H1 (cell line): Measurements from ENCODE around the gene NOS3. TPM values are rescaled to one million over a fixed set of nuclear protein-coding genes. Genes with fewer than 3 reads are reported as not detected.
A peak's percentile ranks its signal among the peaks of the same experiment; 100 is the strongest.

Experiments
- CTCF ChIA-PET: fragments of 300-600 bp; sonication (Branson Sonifier 250); formaldehyde crosslinking; loops from one replicate; lab custom pipeline; 2021; ENCODE audit not compliant: partially characterized antibody; lab: Charles Lee
- POLR2A ChIA-PET: fragments of 300-600 bp; sonication (Branson Sonifier 250); formaldehyde crosslinking; loops from one replicate; lab custom pipeline; 2021; ENCODE audit warnings: inconsistent platforms; ENCODE audit not compliant: partially characterized antibody; lab: Charles Lee
- DNase-seq, 2 experiments: peaks; one replicate each; pipeline versions ENCODE4 v3.0.0 to v3.0.0-alpha.2; 2010 to 2022; ENCODE audit warnings: low spot score in 2 of 2, low read depth in 1 of 2, mixed read lengths in 1 of 2
- FAIRE-seq: peaks from 2 replicates; lab custom pipeline; 2011; peaks lifted over from hg19 to GRCh38; lab: Jason Lieb, UNC
- H2AFZ ChIP-seq: 2 replicates; pipeline ENCODE4 v1.8.1; 2012; ENCODE audit warnings: low read length, inconsistent platforms
- H2AK5ac ChIP-seq: 2 replicates; pipeline ENCODE4 v1.6.1; 2013; ENCODE audit warnings: low read depth, low read length
- H2BK120ac ChIP-seq: replicated peaks from 2 replicates; pipeline ENCODE3; 2013; ENCODE audit warnings: low read depth, low read length, inconsistent platforms
- H2BK12ac ChIP-seq: 2 replicates; pipeline ENCODE4 v1.6.1; 2013; ENCODE audit warnings: low read depth, low read length
- H2BK15ac ChIP-seq: 2 replicates; pipeline ENCODE4 v1.6.1; 2013; ENCODE audit warnings: low read length
- H2BK20ac ChIP-seq: 2 replicates; pipeline ENCODE4 v1.6.1; 2013; ENCODE audit warnings: low read length
- H2BK5ac ChIP-seq: 2 replicates; pipeline ENCODE4 v1.6.1; 2013; ENCODE audit warnings: low read depth, low read length
- H3K14ac ChIP-seq: 2 replicates; pipeline ENCODE4 v1.6.1; 2013; ENCODE audit warnings: inconsistent platforms; ENCODE audit not compliant: insufficient read length
- H3K18ac ChIP-seq: 2 replicates; pipeline ENCODE4 v1.6.1; 2013; ENCODE audit warnings: low read length; ENCODE audit errors: extremely low read depth
- H3K23ac ChIP-seq: 2 replicates; pipeline ENCODE4 v1.6.1; 2013; ENCODE audit warnings: inconsistent platforms; ENCODE audit not compliant: insufficient read length
- H3K23me2 ChIP-seq: 2 replicates; pipeline ENCODE4 v1.6.1; 2013; ENCODE audit warnings: low read depth, low read length
- H3K27ac ChIP-seq: 2 replicates; pipeline ENCODE4 v1.6.1; 2011; ENCODE audit warnings: low read depth, low read length, inconsistent platforms
- H3K27me3 ChIP-seq, 4 experiments: replicated peaks in 1 of 4; 1 replicate in 1 of 4; 2 replicates in 3 of 4; pipeline versions ENCODE4 v1.6.1 to v1.8.1; 2011 to 2013; ENCODE audit warnings: low read length in 3 of 4, mild to moderate bottlenecking in 3 of 4, inconsistent platforms in 2 of 4, mixed read lengths in 2 of 4, moderate library complexity in 1 of 4; ENCODE audit not compliant: control insufficient read depth in 3 of 4, insufficient read depth in 3 of 4; ENCODE audit errors: extremely low read depth in 1 of 4
- H3K36me3 ChIP-seq, 4 experiments: 2 replicates each; pipeline versions ENCODE4 v1.6.1 to v1.8.1; 2011 to 2013; ENCODE audit warnings: mild to moderate bottlenecking in 4 of 4, low read length in 3 of 4, moderate library complexity in 2 of 4, control low read depth in 1 of 4, inconsistent platforms in 1 of 4; ENCODE audit not compliant: insufficient read depth in 4 of 4, control insufficient read depth in 2 of 4
- H3K4ac ChIP-seq: replicated peaks from 2 replicates; pipeline ENCODE3; 2013; ENCODE audit warnings: low read length, low read depth, mixed read lengths, inconsistent platforms; ENCODE audit not compliant: insufficient read length
- H3K4me1 ChIP-seq, 4 experiments: replicated peaks in 1 of 4; 1 replicate in 1 of 4; 2 replicates in 3 of 4; pipeline versions ENCODE4 v1.6.1 to v1.8.1; 2011 to 2013; ENCODE audit warnings: low read length in 3 of 4, inconsistent platforms in 2 of 4, mixed read lengths in 1 of 4; ENCODE audit not compliant: insufficient read depth in 4 of 4, control insufficient read depth in 3 of 4
- H3K4me2 ChIP-seq, 2 experiments: 2 replicates each; pipeline versions ENCODE4 v1.6.1 to v1.8.1; 2011 to 2013; ENCODE audit warnings: low read depth in 2 of 2, low read length in 2 of 2, control low read depth in 1 of 2, inconsistent platforms in 1 of 2, mild to moderate bottlenecking in 1 of 2; ENCODE audit not compliant: insufficient read depth in 1 of 2
- H3K4me3 ChIP-seq, 4 experiments: fragments of 200-600, 300-600 bp in 1 of 4; sonication (generic), shearing (Covaris generic), sonication (Bioruptor Twin) in 1 of 4; 2 replicates each; pipeline versions ENCODE4 v1.5.1 to v1.8.1; 2011 to 2016; ENCODE audit warnings: low read length in 4 of 4, low read depth in 3 of 4, control low read depth in 2 of 4, inconsistent platforms in 2 of 4, mild to moderate bottlenecking in 2 of 4, mixed read lengths in 1 of 4, moderate library complexity in 1 of 4; ENCODE audit not compliant: insufficient read depth in 2 of 4; ENCODE audit errors: extremely low read depth in 1 of 4
- H3K56ac ChIP-seq: replicated peaks from 2 replicates; pipeline ENCODE3; 2013; ENCODE audit warnings: low read depth, mild to moderate bottlenecking, mixed read lengths, low read length, inconsistent platforms; ENCODE audit not compliant: insufficient read length
- H3K79me1 ChIP-seq: 2 replicates; pipeline ENCODE4 v1.6.1; 2013; ENCODE audit warnings: low read depth, low read length, control low read depth
- H3K79me2 ChIP-seq, 2 experiments: 2 replicates each; pipeline versions ENCODE4 v1.6.1 to v1.8.1; 2012 to 2013; ENCODE audit warnings: low read length in 2 of 2, mild to moderate bottlenecking in 2 of 2, inconsistent platforms in 1 of 2; ENCODE audit not compliant: insufficient read depth in 2 of 2, control insufficient read depth in 1 of 2
- H3K9ac ChIP-seq, 4 experiments: replicated peaks in 1 of 4; 1 replicate in 1 of 4; 2 replicates in 3 of 4; pipeline versions ENCODE4 v1.6.1 to v1.8.1; 2011 to 2013; ENCODE audit warnings: low read depth in 3 of 4, low read length in 3 of 4, control low read depth in 2 of 4, mild to moderate bottlenecking in 2 of 4, moderate library complexity in 2 of 4, inconsistent platforms in 1 of 4; ENCODE audit errors: extremely low read depth in 1 of 4
- H3K9me3 ChIP-seq, 2 experiments: 2 replicates each; pipeline versions ENCODE4 v1.6.1 to v1.8.1; 2012 to 2013; ENCODE audit warnings: mild to moderate bottlenecking in 2 of 2, moderate library complexity in 2 of 2, control low read depth in 1 of 2, inconsistent platforms in 1 of 2, low read depth in 1 of 2, low read length in 1 of 2, mixed read lengths in 1 of 2; ENCODE audit not compliant: insufficient read depth in 2 of 2
- H4K20me1 ChIP-seq, 2 experiments: replicated peaks in 1 of 2; 2 replicates each; pipeline versions ENCODE3 to v1.8.1; 2011 to 2013; ENCODE audit warnings: inconsistent platforms in 2 of 2, low read length in 2 of 2, mild to moderate bottlenecking in 1 of 2; ENCODE audit not compliant: insufficient read depth in 2 of 2, control insufficient read depth in 1 of 2
- H4K5ac ChIP-seq: 2 replicates; pipeline ENCODE4 v1.6.1; 2013; ENCODE audit warnings: low read length, low read depth, mixed read lengths, inconsistent platforms; ENCODE audit not compliant: insufficient read length
- H4K8ac ChIP-seq: 2 replicates; pipeline ENCODE4 v1.8.0; 2013; ENCODE audit warnings: mild to moderate bottlenecking, moderate library complexity, low read length, inconsistent platforms; ENCODE audit not compliant: insufficient read depth; ENCODE audit errors: extremely low read depth
- H4K91ac ChIP-seq: replicated peaks from 2 replicates; pipeline ENCODE3; 2013; ENCODE audit warnings: low read length, mixed read lengths, inconsistent platforms; ENCODE audit not compliant: insufficient read length
- PHF8 ChIP-seq: fragments of 200-600 bp; sonication (generic); conservative IDR thresholded peaks from 2 replicates; pipeline ENCODE4 v1.7.1; 2012; ENCODE audit warnings: low read depth, mild to moderate bottlenecking, inconsistent platforms, low read length, moderate library complexity
- WGBS, 2 experiments: shearing (Covaris generic) in 1 of 2; methylation state at CpG; one replicate each; pipeline versions ENCODE4 v1.1.6 to v1.1.7; 2013 to 2015; ENCODE audit warnings: low lambda C conversion rate in 2 of 2, mixed read lengths in 2 of 2, inconsistent platforms in 1 of 2, low coverage in 1 of 2, missing lambda C conversion rate in 1 of 2; ENCODE audit not compliant: insufficient replicate concordance in 2 of 2, insufficient coverage in 1 of 2, insufficient read length in 1 of 2; ENCODE audit errors: extremely low coverage in 1 of 2, missing lambda C conversion rate in 1 of 2; 5-methylcytosine and 5-hydroxymethylcytosine counted together
- polyA plus RNA-seq, 7 experiments: library from polyadenylated mRNA; depleted of rRNA in 3 of 7; stranded (reverse) in 5 of 7; unstranded in 2 of 7; fragments of >200 nt in 5 of 7; fragments of 200-250 nt in 2 of 7; gene quantifications; 1 replicate in 5 of 7; 2 replicates in 1 of 7; 4 replicates in 1 of 7; pipeline versions ENCODE4 v1.2.1 to v1.2.3, GENCODE V29; 2011 to 2013; ENCODE audit warnings: missing spikeins in 2 of 7, mixed read lengths in 2 of 7
- total RNA-seq: library from RNA; stranded (reverse); fragmentation: NEBNext Ultra II Directional; extraction: Animal tissue kit (Norgen Biotek cat#: 25700); gene quantifications from 2 replicates; pipeline ENCODE4 v1.2.1, GENCODE V29; 2021
- TF ChIP-seq, protein P1 (sequence below): IDR thresholded peaks from 2 replicates; pipeline ENCODE4 v1.6.1; 2012; ENCODE audit warnings: inconsistent platforms

NOS3 gene
- total and polyA plus RNA-seq, 2 of the 8 experiments (the other 6 are each of a cell fraction or from before 2014, with no cell fraction given), result 4.4 to 16.2 TPM

DNA sequence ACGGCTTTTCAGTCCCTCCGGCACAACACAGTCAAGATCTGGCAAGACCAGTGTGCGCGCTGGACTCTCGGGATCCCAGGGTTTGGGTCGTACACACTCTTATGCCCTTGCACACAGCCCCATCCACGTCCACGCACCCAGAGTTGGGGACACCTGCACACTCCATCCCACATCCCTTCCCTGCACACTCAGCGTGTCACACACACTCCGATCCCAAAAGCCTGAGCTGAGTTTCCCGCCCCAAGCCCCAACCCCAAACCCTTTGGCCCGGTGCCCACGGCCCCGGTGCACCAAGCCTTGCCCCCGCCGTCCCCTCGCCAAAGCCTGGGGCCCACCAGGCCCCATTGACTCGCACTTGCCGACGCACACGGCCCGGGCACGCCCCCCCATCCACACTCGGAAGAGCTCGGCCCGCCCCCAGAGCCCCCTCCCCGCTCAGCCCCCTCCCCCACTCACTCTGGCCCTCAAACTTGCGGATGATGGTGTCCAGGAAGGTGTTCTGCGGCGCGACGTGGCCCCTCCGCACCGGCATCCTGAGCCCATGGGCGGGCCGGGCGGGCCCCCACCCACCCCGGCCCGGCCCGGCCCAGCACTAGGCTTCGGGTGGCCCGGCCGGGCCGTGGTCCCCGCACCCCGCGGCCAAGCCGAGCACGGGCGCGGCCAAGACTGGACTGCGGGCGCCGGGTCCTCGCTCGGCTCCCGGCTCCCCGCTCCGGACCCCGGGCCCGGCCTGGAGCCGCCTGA, 13.3 kb upstream of the NOS3 start:
- Histone ChIP-seq H3K14ac (no peak overlapping the region), H3K36me3 (no peaks in the 10 kb centered on the region), H4K5ac (no peak overlapping the region), H2BK12ac (peak overlapping the region; percentile 20; the same call in 1 of the 2 replicates), H3K4ac (no peak overlapping the region), H3K4me3 (peak overlapping the region; percentile 35 to 60 (median 42)), H2AFZ (no peak overlapping the region), H3K79me1 (no peaks in the 10 kb centered on the region; the same call in 1 of the 2 replicates), H2BK15ac (peak overlapping the region; percentile 98; the same call in 1 of the 2 replicates), H2AK5ac (no peak overlapping the region), H3K9ac (no peak overlapping the region), H3K4me2 (peak overlapping the region; percentile 84 to 97), H3K27me3 (peaks cover 2 to 34% (median 28%) of the 10 kb centered on the region in 4 experiments), H4K8ac (no peak overlapping the region; the same call in 1 of the 2 replicates), H3K4me1 (peaks cover 11 to 41% (median 33%) of the 10 kb centered on the region in 4 experiments), H2BK5ac (no peak overlapping the region), H4K20me1 (peaks cover 2 to 9% of the 10 kb centered on the region in 2 experiments), H4K91ac (peak overlapping the region; percentile 83), H3K18ac (no peak overlapping the region; the same call in 1 of the 2 replicates), H3K56ac (no peak overlapping the region), H2BK120ac (no peak overlapping the region), H3K23ac (no peak overlapping the region), H3K79me2 (no peaks in the 10 kb centered on the region), H3K9me3 (no peaks in the 10 kb centered on the region), H3K23me2 (peaks cover 21% of the 10 kb centered on the region), H3K27ac (no peak overlapping the region), H2BK20ac (no peak overlapping the region)
- DNase-seq (no peak), FAIRE-seq (no peak)
- TF ChIP-seq, protein P1, sequence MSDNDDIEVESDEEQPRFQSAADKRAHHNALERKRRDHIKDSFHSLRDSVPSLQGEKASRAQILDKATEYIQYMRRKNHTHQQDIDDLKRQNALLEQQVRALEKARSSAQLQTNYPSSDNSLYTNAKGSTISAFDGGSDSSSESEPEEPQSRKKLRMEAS, result no peak
- peak; percentile 6; the same call in 1 of the 2 replicates for TF ChIP-seq PHF8
- CTCF ChIA-PET, result interaction anchor here (0.8 to 27.0 kb wide), 4 partner anchors 9 to 133 kb away, joined by 4 to 797 read pairs (median 8); no protein-coding TSS in a partner anchor
- 48% methylated on average over 5 of the region's 62 CpGs; no CpG with 5 or more reads in 1 of the 2 experiments for WGBS, 2 experiments
- POLR2A ChIA-PET, result interaction anchor here (0.5 to 1.4 kb wide), 6 partner anchors 11 to 633 kb away, joined by 3 to 6 read pairs (median 4); no protein-coding TSS in a partner anchor
